Left lung (tissue), 10 donors: ENCODE measurements around the gene C1orf159. TPM values are rescaled to one million over a fixed set of nuclear protein-coding genes. Genes with fewer than 3 reads are reported as not detected.
"Not testable (repeated sequence)": the region's sequence is repeated elsewhere in the genome, so short reads cannot be mapped to it uniquely, and the experiment has no call there.

ENCODE experiments used
- ATAC-seq: fragments of 200-7000 bp; cut with Tn5 transposase; one replicate; pipeline ENCODE4 v1.9.1; 2020; ENCODE audit warnings: moderate library complexity
- DNase-seq, 4 donors: peaks; one replicate each; pipeline ENCODE4 v3.0.0-alpha.2; 2013 to 2020
- H3K27ac ChIP-seq, 2 donors: fragments of 200-600 bp; sonication (generic) in 1 of 2; one replicate each; pipeline versions ENCODE4 v1.5.0 to v1.8.0; 2020 to 2021
- H3K27me3 ChIP-seq, 2 donors: fragments of 200-600 bp; sonication (generic) in 1 of 2; one replicate each; pipeline versions ENCODE4 v1.5.0 to v1.8.0; 2020 to 2021
- H3K36me3 ChIP-seq, 2 donors: fragments of 200-600 bp; sonication (generic) in 1 of 2; one replicate each; pipeline versions ENCODE4 v1.5.0 to v1.8.0; 2020 to 2021
- H3K4me1 ChIP-seq, 2 donors: fragments of 200-600 bp; one replicate each; pipeline ENCODE4 v1.8.0; 2021
- H3K4me3 ChIP-seq, 2 donors: fragments of 200-600 bp; sonication (generic) in 1 of 2; one replicate each; pipeline versions ENCODE4 v1.5.0 to v1.8.0; 2020 to 2021; ENCODE audit warnings: mild to moderate bottlenecking in 1 of 2
- H3K9me3 ChIP-seq, 2 donors: fragments of 200-600 bp; sonication (generic) in 1 of 2; one replicate each; pipeline versions ENCODE4 v1.5.0 to v1.8.0; 2020 to 2021
- CTCF ChIP-seq, 2 donors: fragments of 200-600 bp; sonication (generic) in 1 of 2; IDR thresholded peaks; one replicate each; pipeline versions ENCODE4 v1.5.0 to v1.8.0; 2021; ENCODE audit warnings: antibody characterized with exemption in 2 of 2
- intact Hi-C, 2 donors: fragments of 100-400 bp; cut with DNase I; formaldehyde crosslinking; loops; one replicate each; pipeline versions ENCODE4 v1.11.2 to v1.14.2; 2022
- polyA plus RNA-seq, 6 donors: library from polyadenylated mRNA; unstranded; fragments of 120-200 nt; gene quantifications; one replicate each; pipeline ENCODE4 v1.2.1, GENCODE V29; 2013; ENCODE audit not compliant: insufficient read length in 6 of 6
- total RNA-seq, 2 donors: library from RNA; stranded (reverse); fragmentation: NEBNext Ultra II Directional; extraction: Animal tissue kit (Norgen Biotek cat#: 25700); gene quantifications; one replicate each; pipeline ENCODE4 v1.2.1, GENCODE V29; 2021
- donor health status: DM: no; HTN: yes; CAD: no.
- donor health status: DM: no; HTN: no; CAD: no.

C1orf159 gene
- total and polyA plus RNA-seq, 8 donors, result 7.7 to 16.0 (median 10.1) TPM

- TF ChIP-seq CTCF (IDR thresholded peaks at IDR 0.05), result no peak
- no peak for ATAC-seq
- H3K27ac ChIP-seq, result no peak overlapping the region
These were observed 40.5 kb upstream of the C1orf159 start for GRCh38 chr1:1156140-1157032.

GRCh38 chr1:1155258-1155657 is 39.4 kb upstream of the C1orf159 start:
- Histone ChIP-seq H3K4me1 (peaks cover 5 to 12% of the 10 kb centered on the region in 2 donors), H3K27me3 (no peaks in the 10 kb centered on the region), H3K36me3 (no peaks in the 10 kb centered on the region), H3K4me3 (no peak overlapping the region), H3K9me3 (no peaks in the 10 kb centered on the region), H3K27ac (no peak overlapping the region)
- intact Hi-C loops, result no loop called here
- DNase-seq (no peak), ATAC-seq (no peak)
- no peak for TF ChIP-seq CTCF (IDR thresholded peaks at IDR 0.05)

More at GRCh38 chr1:1156140-1157032, 40.5 kb upstream of the C1orf159 start:
- Histone ChIP-seq H3K27me3 (no peaks in the 10 kb centered on the region), H3K9me3 (no peaks in the 10 kb centered on the region), H3K4me1 (peaks cover 5 to 12% of the 10 kb centered on the region in 2 donors), H3K4me3 (no peak overlapping the region), H3K36me3 (no peaks in the 10 kb centered on the region)
- intact Hi-C loops, result no loop called here
- DNase-seq, result no peak

- ATAC-seq (no peak), DNase-seq (no peak)
- Histone ChIP-seq H3K4me3 (no peak overlapping the region), H3K4me1 (peaks cover 5 to 10% of the 10 kb centered on the region in 2 donors), H3K27me3 (no peaks in the 10 kb centered on the region), H3K36me3 (no peaks in the 10 kb centered on the region), H3K9me3 (no peaks in the 10 kb centered on the region), H3K27ac (no peak overlapping the region)
- intact Hi-C loops, result no loop called here
- no peak for TF ChIP-seq CTCF (IDR thresholded peaks at IDR 0.05)
These were observed 38.0 kb upstream of the C1orf159 start for GRCh38 chr1:1153874-1154273.

- H3K4me3 ChIP-seq, intact Hi-C loops, H3K27me3 ChIP-seq, H3K4me1 ChIP-seq, H3K27ac ChIP-seq, ATAC-seq, DNase-seq, H3K9me3 ChIP-seq, H3K36me3 ChIP-seq: not testable (repeated sequence)
These were observed 37.3 kb upstream of the C1orf159 start for GRCh38 chr1:1153215-1153614.

- H3K27ac ChIP-seq, H3K4me3 ChIP-seq, H3K27me3 ChIP-seq, DNase-seq, H3K36me3 ChIP-seq, H3K4me1 ChIP-seq, ATAC-seq, intact Hi-C loops, H3K9me3 ChIP-seq: not testable (repeated sequence)
These were observed 36.5 kb upstream of the C1orf159 start for GRCh38 chr1:1152431-1152830.

GRCh38 chr1:1151306-1151705 is 35.4 kb upstream of the C1orf159 start:
- H3K9me3 ChIP-seq, result no peaks in the 10 kb centered on the region
- H3K27me3 ChIP-seq, result no peaks in the 10 kb centered on the region
- intact Hi-C loops, result no loop called here
- ATAC-seq (no peak), DNase-seq (no peak)
- no peaks in the 10 kb centered on the region for H3K36me3 ChIP-seq
- H3K27ac ChIP-seq, result no peak overlapping the region
- no peak overlapping the region for H3K4me3 ChIP-seq
- no peaks in the 10 kb centered on the region for H3K4me1 ChIP-seq
- no peak for TF ChIP-seq CTCF (IDR thresholded peaks at IDR 0.05)
